ENCODE measurements around the gene ARMC3.

- TF ChIP-seq REST (IDR thresholded peaks at IDR 0.05; ENCODE audit: unreplicated experiment) (no peak), CTCF (conservative IDR thresholded peaks at IDR 0.05; ENCODE audit: low read depth in 2 of 2) (0 out of 4 replicates have a peak, but pooled peaks of 1 of the 2 experiments have one; percentile 9), EZH2 (IDR thresholded peaks at IDR 0.05; ENCODE audit: low read depth, unreplicated experiment) (no peak), POLR2AphosphoS5 (IDR thresholded peaks at IDR 0.05; ENCODE audit: low read depth) (no peak), JUNB (IDR thresholded peaks at IDR 0.05; ENCODE audit: unreplicated experiment) (no peak), CREB1 (CRISPR knock-in tag; IDR thresholded peaks at IDR 0.05; ENCODE audit: low read depth) (no peak), EZH2phosphoT487 (IDR thresholded peaks at IDR 0.05; ENCODE audit: unreplicated experiment) (no peak), ZNF331 (CRISPR knock-in tag; IDR thresholded peaks at IDR 0.05; ENCODE audit: low read depth) (no peak), STAT1 (IDR thresholded peaks at IDR 0.05; ENCODE audit: unreplicated experiment) (no peak), ZNF462 (CRISPR knock-in tag; IDR thresholded peaks at IDR 0.05) (no peak), ZNF114 (CRISPR knock-in tag; IDR thresholded peaks at IDR 0.05) (no peak), NANOG (IDR thresholded peaks at IDR 0.05; ENCODE audit: borderline replicate concordance) (no peak), ETS1 (IDR thresholded peaks at IDR 0.05) (no peak)
Measured at GRCh38 chr10:22977751-22978150, 49.9 kb downstream of the ARMC3 start.

Data from GM23338 (cell line).